ES-I3 (cell line): ENCODE results near the gene C4B.
"Not testable (repeated sequence)": the region's sequence is repeated elsewhere in the genome, so short reads cannot be mapped to it uniquely, and the experiment has no call there.

Source experiments
- H3K36me3 ChIP-seq: 2 replicates; pipeline ENCODE4 v1.6.1; 2013; ENCODE audit warnings: mild to moderate bottlenecking, low read length, control low read depth, moderate library complexity; ENCODE audit not compliant: insufficient read depth
- H3K4me1 ChIP-seq: 2 replicates; pipeline ENCODE4 v1.6.1; 2013; ENCODE audit warnings: mild to moderate bottlenecking, control low read depth, low read length; ENCODE audit not compliant: insufficient read depth
- H3K9ac ChIP-seq: 2 replicates; pipeline ENCODE4 v1.6.1; 2013; ENCODE audit warnings: low read depth, mild to moderate bottlenecking, low read length, moderate library complexity
- H3K9me3 ChIP-seq: 2 replicates; pipeline ENCODE4 v1.6.1; 2013; ENCODE audit warnings: mild to moderate bottlenecking, low read length, moderate library complexity; ENCODE audit not compliant: control insufficient read depth, insufficient read depth

Gene C4B

GRCh38 chr6:32047855-32048766, 33.5 kb downstream of the C4B start:
- peaks cover 20% of the 10 kb centered on the region for H3K4me1 ChIP-seq
- H3K9ac ChIP-seq: no peak overlapping the region
- no peaks in the 10 kb centered on the region for H3K36me3 ChIP-seq
- no peaks in the 10 kb centered on the region for H3K9me3 ChIP-seq

GRCh38 chr6:32049149-32049548, 34.6 kb downstream of the C4B start:
- H3K36me3 ChIP-seq, H3K9ac ChIP-seq, H3K9me3 ChIP-seq: not testable (repeated sequence)
- H3K4me1 ChIP-seq: peaks cover 20% of the 10 kb centered on the region

GRCh38 chr6:32049736-32050135, 35.1 kb downstream of the C4B start:
- not testable (repeated sequence) for H3K36me3 ChIP-seq, H3K9ac ChIP-seq, H3K9me3 ChIP-seq
- peaks cover 20% of the 10 kb centered on the region for H3K4me1 ChIP-seq

- Histone ChIP-seq H3K9ac (no peak overlapping the region), H3K9me3 (no peaks in the 10 kb centered on the region), H3K36me3 (no peaks in the 10 kb centered on the region), H3K4me1 (peaks cover 20% of the 10 kb centered on the region)
Measured at GRCh38 chr6:32050562-32050961, 36.0 kb downstream of the C4B start.

- not testable (repeated sequence) for H3K36me3 ChIP-seq
Measured at GRCh38 chr6:32052626-32053025, 38.0 kb downstream of the C4B start.

GRCh38 chr6:32053314-32053713, 38.7 kb downstream of the C4B start:
- not testable (repeated sequence) for H3K36me3 ChIP-seq, H3K4me1 ChIP-seq, H3K9ac ChIP-seq, H3K9me3 ChIP-seq

More at GRCh38 chr6:32052626-32053025, 38.0 kb downstream of the C4B start:
- H3K9ac ChIP-seq, H3K9me3 ChIP-seq, H3K4me1 ChIP-seq: not testable (repeated sequence)

- not testable (repeated sequence) for H3K9ac ChIP-seq, H3K36me3 ChIP-seq, H3K4me1 ChIP-seq, H3K9me3 ChIP-seq
Measured at GRCh38 chr6:32055756-32056155, 41.2 kb downstream of the C4B start.

GRCh38 chr6:32056254-32056653, 41.7 kb downstream of the C4B start:
- no peaks in the 10 kb centered on the region for H3K36me3 ChIP-seq
- no peak overlapping the region for H3K9ac ChIP-seq
- no peaks in the 10 kb centered on the region for H3K9me3 ChIP-seq
- H3K4me1 ChIP-seq: no peaks in the 10 kb centered on the region

GRCh38 chr6:32057966-32058365, 43.4 kb downstream of the C4B start:
- Histone ChIP-seq H3K36me3 (no peaks in the 10 kb centered on the region), H3K4me1 (no peaks in the 10 kb centered on the region), H3K9ac (no peak overlapping the region), H3K9me3 (no peaks in the 10 kb centered on the region)

- Histone ChIP-seq H3K4me1 (no peaks in the 10 kb centered on the region), H3K9me3 (no peaks in the 10 kb centered on the region), H3K36me3 (no peaks in the 10 kb centered on the region), H3K9ac (no peak overlapping the region)
Measured at GRCh38 chr6:32058511-32058963, 43.9 kb downstream of the C4B start.

- Histone ChIP-seq H3K9me3 (no peaks in the 10 kb centered on the region), H3K36me3 (no peaks in the 10 kb centered on the region), H3K4me1 (no peaks in the 10 kb centered on the region), H3K9ac (no peak overlapping the region)
Measured at GRCh38 chr6:32060966-32061655, 46.5 kb downstream of the C4B start.

- Histone ChIP-seq H3K4me1 (no peaks in the 10 kb centered on the region), H3K9ac (no peak overlapping the region), H3K9me3 (no peaks in the 10 kb centered on the region), H3K36me3 (no peaks in the 10 kb centered on the region)
Measured at GRCh38 chr6:32064706-32065105, 50.1 kb downstream of the C4B start.

GRCh38 chr6:32067521-32067920, 52.9 kb downstream of the C4B start:
- not testable (repeated sequence) for H3K4me1 ChIP-seq, H3K36me3 ChIP-seq, H3K9me3 ChIP-seq, H3K9ac ChIP-seq

GRCh38 chr6:32068315-32068714, 53.7 kb downstream of the C4B start:
- H3K9ac ChIP-seq, H3K9me3 ChIP-seq: not testable (repeated sequence)

GRCh38 chr6:32068867-32069266, 54.3 kb downstream of the C4B start:
- Histone ChIP-seq H3K9me3 (no peaks in the 10 kb centered on the region), H3K36me3 (no peaks in the 10 kb centered on the region), H3K9ac (no peak overlapping the region), H3K4me1 (peaks cover 4% of the 10 kb centered on the region; the same call in 1 of the 2 replicates)

More at GRCh38 chr6:32068315-32068714, 53.7 kb downstream of the C4B start:
- H3K4me1 ChIP-seq, H3K36me3 ChIP-seq: not testable (repeated sequence)
